ENCODE measurements around the gene CENPQ. TPM values are rescaled to one million over a fixed set of nuclear protein-coding genes. Genes with fewer than 3 reads are reported as not detected.

Gene CENPQ
- total RNA-seq, 1 experiment from 2014 or later, result 11.0 TPM

DNA sequence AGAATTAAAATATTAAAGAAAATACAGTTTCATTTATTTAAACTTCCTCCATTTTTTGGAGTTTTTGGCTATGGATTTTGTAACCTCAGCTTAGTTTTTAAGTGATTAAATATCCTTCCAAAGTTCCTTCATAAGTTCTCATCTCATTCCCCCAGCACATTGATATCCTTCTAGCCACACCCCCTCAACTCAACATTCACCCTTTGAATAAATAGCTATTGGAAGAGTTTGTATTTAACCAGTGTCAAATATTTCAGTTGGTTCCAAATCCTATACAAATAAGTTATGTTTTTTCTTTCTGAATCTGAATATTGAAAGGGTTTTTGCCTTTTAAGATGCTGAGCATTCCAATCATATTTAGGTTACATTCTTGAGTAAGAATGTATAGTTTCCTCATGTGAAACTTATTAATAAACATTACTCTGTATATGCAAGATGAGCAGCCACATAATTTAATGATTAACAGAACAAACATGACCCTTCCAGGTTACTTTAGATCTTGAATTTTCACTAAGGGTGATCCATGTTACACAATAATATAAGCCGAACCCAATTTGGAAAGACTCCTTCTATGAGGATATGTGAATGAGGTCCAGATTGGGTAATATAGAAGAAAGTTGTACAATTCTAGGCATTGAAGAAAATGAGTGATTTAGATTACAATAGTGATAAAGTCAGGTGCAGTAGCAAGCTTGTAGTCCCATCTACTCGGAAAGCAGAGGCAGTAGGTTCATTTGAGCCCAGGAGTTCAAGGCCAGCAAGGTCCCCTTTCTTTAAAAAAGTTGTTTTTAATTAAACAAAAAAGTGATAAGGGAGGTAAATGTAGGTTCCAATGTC, 50.2 kb downstream of the CENPQ start:
- no peak overlapping the region for H3K4me3 ChIP-seq
- H3K4me2 ChIP-seq, result no peak overlapping the region
- TF ChIP-seq, protein P1, sequence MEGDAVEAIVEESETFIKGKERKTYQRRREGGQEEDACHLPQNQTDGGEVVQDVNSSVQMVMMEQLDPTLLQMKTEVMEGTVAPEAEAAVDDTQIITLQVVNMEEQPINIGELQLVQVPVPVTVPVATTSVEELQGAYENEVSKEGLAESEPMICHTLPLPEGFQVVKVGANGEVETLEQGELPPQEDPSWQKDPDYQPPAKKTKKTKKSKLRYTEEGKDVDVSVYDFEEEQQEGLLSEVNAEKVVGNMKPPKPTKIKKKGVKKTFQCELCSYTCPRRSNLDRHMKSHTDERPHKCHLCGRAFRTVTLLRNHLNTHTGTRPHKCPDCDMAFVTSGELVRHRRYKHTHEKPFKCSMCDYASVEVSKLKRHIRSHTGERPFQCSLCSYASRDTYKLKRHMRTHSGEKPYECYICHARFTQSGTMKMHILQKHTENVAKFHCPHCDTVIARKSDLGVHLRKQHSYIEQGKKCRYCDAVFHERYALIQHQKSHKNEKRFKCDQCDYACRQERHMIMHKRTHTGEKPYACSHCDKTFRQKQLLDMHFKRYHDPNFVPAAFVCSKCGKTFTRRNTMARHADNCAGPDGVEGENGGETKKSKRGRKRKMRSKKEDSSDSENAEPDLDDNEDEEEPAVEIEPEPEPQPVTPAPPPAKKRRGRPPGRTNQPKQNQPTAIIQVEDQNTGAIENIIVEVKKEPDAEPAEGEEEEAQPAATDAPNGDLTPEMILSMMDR (conservative IDR thresholded peaks at IDR 0.05), result no peak
- TF ChIP-seq EZH2 (IDR thresholded peaks at IDR 0.05; ENCODE audit: low read depth), result no peak
- no peaks in the 10 kb centered on the region for H3F3A ChIP-seq (ENCODE audit: insufficient read depth, low read depth)
- H4K20me1 ChIP-seq (ENCODE audit: insufficient read depth), result no peaks in the 10 kb centered on the region
- no TSS peak for BruUV-seq (replicated peaks)
- no peaks in the 10 kb centered on the region; the same call in 1 of the 2 replicates for H3K9me3 ChIP-seq (ENCODE audit: insufficient read depth, low read depth)
- intact Hi-C loops (cut with micrococcal nuclease; ENCODE audit: unreplicated experiment), result no loop called here
- no peak overlapping the region for H2AFZ ChIP-seq
- no peaks in the 10 kb centered on the region for H3K9me2 ChIP-seq (ENCODE audit: insufficient read depth)
- ChIA-PET POLR2A (ENCODE audit: unreplicated experiment) (interaction anchor here (0.6 kb wide), 1 partner anchor 83 kb away, joined by 5 read pairs; no protein-coding TSS in a partner anchor), CTCF (no interaction called here)
- peak in 1 of 2 experiments; percentile 58 for DNase-seq
- H3K27me3 ChIP-seq (ENCODE audit: insufficient read depth, low read depth), result no peaks in the 10 kb centered on the region
- H3K4me1 ChIP-seq (replicated peaks; ENCODE audit: insufficient read depth), result no peaks in the 10 kb centered on the region
- H3K79me2 ChIP-seq (ENCODE audit: low read depth), result no peaks in the 10 kb centered on the region
- H3K27ac ChIP-seq, result no peak overlapping the region
- H3K36me3 ChIP-seq (ENCODE audit: low read depth), result no peaks in the 10 kb centered on the region

DNA sequence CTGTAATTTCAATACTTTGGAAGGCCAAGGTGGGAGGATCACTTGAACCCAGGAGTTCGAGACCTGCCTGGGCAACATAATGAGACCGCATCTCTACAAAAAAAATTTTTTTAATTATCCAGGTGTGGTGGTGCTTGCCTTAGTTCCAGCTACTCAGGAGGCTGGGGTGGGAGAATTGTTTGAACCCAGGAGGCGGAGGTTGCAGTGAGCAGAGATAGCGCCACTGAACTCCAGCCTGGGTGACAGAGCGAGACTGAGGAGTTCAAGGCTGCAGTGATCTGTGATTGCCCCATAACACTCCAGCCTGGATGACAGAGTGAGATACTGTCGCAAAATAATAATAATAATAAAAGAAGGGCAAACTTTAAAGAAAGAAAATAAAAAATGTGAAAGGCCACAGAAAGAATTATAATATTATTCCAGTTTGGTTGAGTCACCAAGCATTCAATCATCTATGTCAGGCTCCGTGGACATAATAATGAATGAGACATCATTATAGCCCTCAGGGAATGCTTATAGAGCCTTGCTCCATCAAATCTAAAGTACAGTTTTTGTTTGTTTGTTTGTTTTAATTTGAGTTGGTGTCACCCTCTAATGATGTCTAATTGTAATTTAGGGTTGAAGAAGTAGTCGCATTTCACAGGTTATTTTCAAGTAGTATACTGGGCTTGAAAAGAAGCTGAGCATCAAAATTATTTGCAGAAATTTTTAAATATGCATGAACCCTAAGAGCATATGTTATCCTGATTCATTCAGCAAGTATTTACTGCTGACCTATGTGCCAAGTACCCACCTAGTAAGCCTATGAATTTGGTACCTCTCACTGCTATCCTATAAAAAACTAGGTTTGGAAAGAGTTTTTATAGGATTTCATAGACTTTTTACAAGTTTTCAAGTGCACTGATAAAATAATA, 51.7 kb downstream of the CENPQ start:
- Histone ChIP-seq H3K79me2 (ENCODE audit: low read depth) (no peaks in the 10 kb centered on the region), H4K20me1 (ENCODE audit: insufficient read depth) (no peaks in the 10 kb centered on the region), H3K4me3 (no peak overlapping the region), H3K27me3 (ENCODE audit: insufficient read depth, low read depth) (no peaks in the 10 kb centered on the region), H3F3A (ENCODE audit: insufficient read depth, low read depth) (no peaks in the 10 kb centered on the region), H3K4me1 (replicated peaks; ENCODE audit: insufficient read depth) (no peaks in the 10 kb centered on the region), H3K27ac (no peak overlapping the region), H3K9me2 (ENCODE audit: insufficient read depth) (no peaks in the 10 kb centered on the region), H3K36me3 (ENCODE audit: low read depth) (no peaks in the 10 kb centered on the region), H2AFZ (no peak overlapping the region), H3K9me3 (ENCODE audit: insufficient read depth, low read depth) (no peaks in the 10 kb centered on the region; the same call in 1 of the 2 replicates), H3K4me2 (no peak overlapping the region)
- DNase-seq, result no peak
- no peak for TF ChIP-seq EZH2 (IDR thresholded peaks at IDR 0.05; ENCODE audit: low read depth)
- TF ChIP-seq, protein P1 (conservative IDR thresholded peaks at IDR 0.05), result no peak
- ChIA-PET CTCF (no interaction called here), POLR2A (ENCODE audit: unreplicated experiment) (no interaction called here)
- BruUV-seq (replicated peaks), result no TSS peak
- intact Hi-C loops (cut with micrococcal nuclease; ENCODE audit: unreplicated experiment), result no loop called here

DNA sequence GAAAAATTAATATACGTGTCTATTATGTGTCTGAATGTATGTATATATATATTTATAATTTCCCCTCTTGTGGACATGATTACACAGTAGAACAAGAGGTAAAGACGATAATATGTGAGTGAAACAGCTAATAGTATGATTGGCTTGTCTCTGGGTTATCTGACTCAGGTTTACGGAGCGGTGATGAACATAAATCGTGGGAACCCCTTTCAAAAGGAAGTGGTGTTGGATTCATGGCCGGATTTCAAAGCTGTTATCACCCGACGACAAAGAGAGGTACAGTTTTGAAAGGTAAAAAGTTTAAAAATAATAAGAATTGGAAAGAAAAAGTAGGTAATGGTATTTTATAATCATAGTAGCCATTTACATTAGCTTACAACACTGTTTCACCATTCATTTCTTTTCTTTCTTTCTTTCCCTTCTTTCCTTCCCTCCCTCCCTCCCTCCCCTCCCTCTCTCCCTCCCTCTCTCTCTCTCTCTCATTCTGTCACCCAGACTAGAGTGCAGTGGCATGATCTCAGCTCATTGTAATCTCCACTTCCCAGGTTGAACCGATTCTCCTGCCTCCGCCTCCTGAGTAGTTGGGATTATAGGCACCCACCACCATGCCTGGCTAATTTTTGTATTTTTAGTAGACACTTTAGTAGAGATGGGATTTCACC, 52.4 kb downstream of the CENPQ start:
- H3K9me3 ChIP-seq (ENCODE audit: insufficient read depth, low read depth), result no peaks in the 10 kb centered on the region; the same call in 1 of the 2 replicates
- no peaks in the 10 kb centered on the region for H3K79me2 ChIP-seq (ENCODE audit: low read depth)

More for the DNA sequence above, 52.4 kb downstream of the CENPQ start:
- TF ChIP-seq, protein P1 (conservative IDR thresholded peaks at IDR 0.05), result no peak
- TF ChIP-seq EZH2 (IDR thresholded peaks at IDR 0.05; ENCODE audit: low read depth), result no peak
- Histone ChIP-seq H3K36me3 (ENCODE audit: low read depth) (no peaks in the 10 kb centered on the region), H2AFZ (peak overlapping the region; percentile 58), H3K9me2 (ENCODE audit: insufficient read depth) (no peaks in the 10 kb centered on the region), H4K20me1 (ENCODE audit: insufficient read depth) (no peaks in the 10 kb centered on the region), H3K4me2 (no peak overlapping the region), H3K27ac (no peak overlapping the region), H3K27me3 (ENCODE audit: insufficient read depth, low read depth) (no peaks in the 10 kb centered on the region), H3F3A (ENCODE audit: insufficient read depth, low read depth) (no peaks in the 10 kb centered on the region), H3K4me1 (replicated peaks; ENCODE audit: insufficient read depth) (no peaks in the 10 kb centered on the region), H3K4me3 (no peak overlapping the region)
- ChIA-PET POLR2A (ENCODE audit: unreplicated experiment) (no interaction called here), CTCF (no interaction called here)
- DNase-seq, result no peak
- intact Hi-C loops (cut with micrococcal nuclease; ENCODE audit: unreplicated experiment), result no loop called here
- no TSS peak for BruUV-seq (replicated peaks)

All from PC-9 (cell line).